DMS53 treated with DMSO at 0.1 percent for 48 hours (cell line): Measurements from ENCODE around the gene AIFM1.
A peak's percentile ranks its signal among the peaks of the same experiment; 100 is the strongest.
"Not testable (repeated sequence)": the region's sequence is repeated elsewhere in the genome, so short reads cannot be mapped to it uniquely, and the experiment has no call there.

ENCODE experiments used
- DNase-seq: peaks from one replicate; lab custom pipeline; 2025; ENCODE audit not compliant: unreplicated experiment; lab: John Stamatoyannopoulos, UW

AIFM1 gene

DNA sequence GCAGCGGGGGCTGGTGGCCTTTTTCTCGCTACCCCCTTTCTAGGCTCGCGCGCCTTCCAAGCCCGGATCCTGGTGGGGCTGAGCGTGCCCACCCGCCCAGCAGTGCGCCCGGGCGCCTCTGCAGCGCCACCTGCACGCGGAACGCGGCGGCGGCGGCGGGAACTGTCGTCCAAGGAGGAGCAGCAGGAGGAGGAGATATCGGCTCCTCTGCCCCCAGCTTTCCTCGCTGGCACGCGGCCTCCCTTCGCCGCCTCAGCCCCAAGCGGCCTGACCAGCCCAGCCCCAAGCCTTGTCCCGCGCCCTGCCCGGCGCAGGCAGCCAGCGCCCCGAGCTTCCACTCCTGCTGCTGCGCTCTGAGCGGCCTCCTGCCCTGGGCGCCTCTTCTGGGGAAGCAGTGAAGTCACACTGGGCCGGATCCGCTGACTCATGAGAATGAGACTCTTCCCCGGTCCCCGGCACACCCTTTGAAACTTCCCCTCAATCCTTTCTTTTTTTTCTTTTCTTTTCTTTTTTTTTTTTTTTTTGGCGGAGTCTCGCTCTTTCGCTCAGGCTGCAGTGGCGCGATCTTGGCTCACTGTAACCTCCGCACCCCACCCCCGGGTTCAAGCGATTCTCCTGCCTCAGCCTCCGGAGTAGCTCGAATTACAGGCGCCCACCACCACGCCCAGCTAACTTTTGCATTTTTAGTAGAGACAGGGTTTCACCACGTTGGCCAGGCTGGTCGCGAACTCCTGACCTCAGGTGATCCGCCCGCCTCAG lies 44.7 kb downstream of the AIFM1 start:
- DNase-seq = peak; percentile 22

DNA sequence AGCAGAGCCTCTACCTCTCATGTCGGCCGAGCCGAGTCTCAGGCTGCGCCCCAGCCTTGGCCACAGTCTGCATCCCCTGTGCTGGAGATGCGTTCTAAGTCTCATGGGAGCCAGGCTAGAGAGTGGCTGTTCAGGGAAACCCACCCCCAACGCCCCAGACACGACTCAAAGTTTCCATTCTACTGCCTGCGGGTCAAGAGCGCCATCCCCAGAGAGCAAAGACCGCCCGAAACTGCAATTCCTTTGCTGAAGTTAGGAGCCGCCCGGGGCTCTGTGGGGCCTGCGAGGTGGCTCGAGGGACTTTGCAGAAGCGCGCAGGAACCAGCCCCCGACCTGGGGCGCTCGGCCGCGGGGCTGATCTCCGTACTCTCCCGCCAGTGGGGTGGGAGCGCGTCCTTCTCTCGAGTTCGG lies 45.3 kb downstream of the AIFM1 start:
- no peak for DNase-seq

DNA sequence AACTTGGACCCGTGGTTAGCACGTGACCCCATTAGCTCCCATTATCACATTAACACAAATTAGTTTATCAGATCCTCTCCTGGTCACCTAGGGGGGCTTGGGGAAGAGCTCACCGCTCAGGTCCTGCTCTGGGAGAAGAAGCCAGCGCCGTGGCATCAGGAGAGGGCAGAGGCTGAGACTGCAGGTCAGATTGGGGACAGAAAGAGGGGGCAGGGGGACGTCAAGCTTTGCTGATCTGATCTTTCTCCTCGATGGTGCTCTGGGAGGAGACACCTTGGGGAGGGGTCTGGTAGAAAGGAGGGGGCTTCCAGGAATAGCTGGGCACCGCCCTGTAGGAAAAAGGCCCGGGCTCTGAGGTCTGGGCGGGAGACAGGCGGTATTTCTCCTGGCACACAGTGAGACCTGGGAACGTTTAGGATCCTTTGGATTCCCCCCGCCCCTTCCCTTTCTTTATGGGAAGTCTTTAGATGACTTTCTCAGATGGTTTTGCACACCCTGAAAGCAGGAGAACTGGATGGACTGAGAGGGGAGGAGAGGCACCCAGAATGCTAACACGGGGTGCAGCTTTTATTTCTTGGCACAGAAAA lies 46.2 kb downstream of the AIFM1 start:
- DNase-seq = no peak

DNA sequence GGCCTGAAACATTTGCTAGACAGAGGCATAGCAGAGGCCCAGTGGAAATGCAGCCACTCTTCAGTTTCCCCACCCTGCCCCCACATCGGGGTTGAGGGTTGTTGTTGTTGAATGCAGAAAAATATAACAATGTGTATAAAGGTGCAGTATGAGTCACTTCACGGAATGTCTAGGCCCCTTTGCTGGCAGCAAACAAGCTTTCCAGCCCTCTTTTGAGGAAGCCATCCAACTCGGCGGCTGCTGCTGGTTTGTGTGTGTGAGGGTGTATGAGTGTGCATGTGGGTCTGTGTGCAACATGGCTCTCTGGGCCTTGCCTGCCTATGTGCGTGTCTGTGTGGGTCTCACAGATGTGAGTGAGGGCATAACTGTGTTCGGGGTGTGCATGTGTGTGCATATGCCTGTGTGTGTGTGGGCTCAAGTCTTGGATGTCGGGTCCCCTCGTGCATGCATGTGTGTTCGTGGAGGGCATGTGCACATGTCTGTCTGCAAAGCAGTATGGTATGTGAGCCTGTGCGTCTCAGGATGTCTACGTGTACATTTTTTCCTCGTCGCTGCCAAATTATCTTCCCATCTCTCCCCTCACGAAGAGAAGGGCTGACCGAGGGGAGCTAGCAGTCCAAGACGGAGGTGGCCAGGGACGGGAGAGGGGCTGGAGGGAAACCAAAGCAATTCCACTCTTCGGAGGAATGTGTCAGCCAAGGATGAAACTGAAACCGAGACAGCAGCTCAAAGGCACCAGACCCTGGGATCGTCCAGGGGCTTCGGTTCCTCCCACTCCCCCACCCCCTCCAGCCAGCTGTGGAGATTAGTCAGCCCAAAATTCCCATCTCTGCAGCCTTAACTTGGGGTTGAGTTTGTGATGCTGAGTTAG lies 47.0 kb downstream of the AIFM1 start:
- peak; percentile 17 for DNase-seq

DNA sequence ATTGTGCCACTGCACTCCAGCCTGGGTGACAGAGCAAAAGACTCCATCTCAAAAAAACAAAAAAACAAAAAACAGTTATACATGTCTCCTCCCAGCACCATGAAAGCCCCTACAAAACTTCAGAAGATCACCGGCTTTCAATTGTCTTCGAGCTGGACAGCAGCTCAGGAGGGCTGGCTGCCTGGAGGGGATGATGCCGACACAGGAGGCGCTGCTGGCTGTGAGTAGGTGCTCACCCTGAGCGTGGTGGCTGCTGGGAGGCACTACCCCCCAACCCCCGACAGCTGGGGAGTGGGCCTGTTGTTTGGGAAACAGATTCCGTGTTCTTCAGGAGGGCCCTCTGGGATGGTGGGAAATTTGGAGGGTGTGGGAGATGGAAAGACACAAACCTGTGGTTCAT lies 48.5 kb downstream of the AIFM1 start:
- DNase-seq = no peak

DNA sequence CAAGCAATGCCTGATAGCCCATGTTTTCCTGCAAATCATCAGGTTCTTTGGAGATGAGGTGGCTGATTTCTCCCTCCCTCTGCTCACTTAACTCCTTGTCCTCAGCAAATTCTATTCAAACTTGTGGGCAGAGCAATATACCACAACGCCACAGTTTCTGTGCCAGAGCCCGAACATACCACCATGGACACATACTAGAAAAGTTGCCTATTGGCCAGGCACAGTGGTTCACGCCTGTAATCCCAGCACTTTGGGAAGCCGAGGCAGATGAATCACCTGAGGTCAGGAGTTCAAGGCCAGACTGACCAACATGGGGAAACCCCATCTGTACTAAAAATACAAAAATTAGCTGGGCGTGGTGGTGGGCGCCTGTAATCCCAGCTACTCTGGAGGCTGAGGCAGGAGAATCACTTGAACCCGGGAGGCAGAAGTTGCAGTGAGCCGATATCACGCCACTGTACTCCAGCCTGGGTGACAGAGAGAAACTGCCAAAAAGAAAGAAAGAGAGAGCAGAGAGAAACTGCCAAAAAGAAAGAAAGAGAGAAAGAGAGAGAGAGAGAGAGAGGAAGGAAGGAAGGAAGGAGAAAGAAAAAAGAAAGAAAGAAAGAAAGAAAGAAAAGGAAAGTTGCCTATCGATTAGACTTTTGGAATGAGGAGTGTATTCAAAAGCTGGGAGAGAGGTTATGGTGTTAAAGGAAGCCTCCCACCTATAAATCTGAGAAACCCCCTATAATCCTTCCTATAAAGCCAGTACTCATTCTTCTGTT lies 50.3 kb downstream of the AIFM1 start:
- DNase-seq = not testable (repeated sequence)

DNA sequence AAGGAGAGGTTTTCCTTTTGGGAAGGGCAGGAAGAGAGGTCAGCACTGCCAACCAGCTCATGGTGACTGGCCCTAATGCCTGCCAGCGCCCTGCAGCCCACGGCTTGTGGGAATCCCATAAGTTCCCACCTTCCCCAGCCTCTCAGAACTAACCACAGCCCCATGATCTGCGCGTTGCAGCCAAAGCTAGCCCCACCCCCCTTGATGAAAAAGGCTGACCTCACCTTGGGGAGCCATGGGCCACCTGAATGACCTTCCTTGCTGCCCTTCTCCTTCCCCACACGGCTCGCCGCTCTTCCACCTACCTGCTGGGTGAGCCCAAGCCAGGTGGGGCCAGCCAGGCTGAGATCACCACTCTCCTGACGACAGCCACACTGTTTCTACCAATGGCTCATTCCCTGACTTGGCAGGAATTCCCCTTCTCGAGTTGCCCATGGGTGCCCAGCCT lies 51.5 kb downstream of the AIFM1 start:
- DNase-seq = no peak

DNA sequence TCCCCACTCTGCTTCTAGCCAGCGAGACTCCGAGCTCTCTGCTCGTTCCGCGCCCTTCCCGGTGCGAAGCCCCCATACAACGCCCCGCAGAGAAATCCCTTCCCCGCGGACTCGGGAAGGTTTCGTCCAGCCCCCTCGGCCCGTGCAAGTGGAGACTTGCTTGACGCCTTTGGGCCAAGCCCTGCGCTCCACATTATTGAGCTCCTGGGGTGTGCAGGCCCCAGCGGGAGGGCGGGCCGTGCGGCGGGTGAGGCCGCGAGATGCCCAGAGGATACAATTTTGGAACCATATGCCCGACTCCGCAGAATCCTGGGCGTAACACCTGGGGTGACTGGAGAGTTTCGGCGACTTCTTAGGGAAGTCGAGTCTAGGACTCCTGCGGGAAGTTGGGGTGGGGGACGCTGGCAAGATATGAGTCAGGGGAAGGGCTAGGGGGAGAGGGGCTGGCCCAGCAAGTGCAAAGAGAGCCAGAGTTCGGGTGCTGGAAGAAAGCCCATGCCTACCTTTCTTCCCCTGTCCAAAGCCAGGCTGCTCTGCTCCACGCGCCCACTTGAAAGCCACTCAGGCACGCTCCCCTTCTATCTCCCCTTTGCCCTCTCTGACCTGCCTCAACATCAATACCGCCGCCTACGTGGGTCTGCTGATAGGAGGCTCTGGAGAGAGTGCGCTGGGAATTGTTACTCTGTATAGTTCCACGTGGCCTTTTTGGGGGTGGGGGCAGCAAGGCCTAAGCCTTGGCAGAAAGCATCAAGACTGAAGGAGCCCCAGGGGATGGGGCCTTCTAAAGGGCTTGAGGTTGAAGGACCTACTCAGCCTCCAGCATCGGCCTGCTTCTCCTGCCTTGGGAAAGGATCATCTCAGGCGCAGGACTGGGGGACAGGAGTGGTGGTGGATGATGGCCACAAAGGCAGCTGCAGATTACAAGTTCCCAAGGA lies 54.2 kb downstream of the AIFM1 start:
- no peak for DNase-seq

DNA sequence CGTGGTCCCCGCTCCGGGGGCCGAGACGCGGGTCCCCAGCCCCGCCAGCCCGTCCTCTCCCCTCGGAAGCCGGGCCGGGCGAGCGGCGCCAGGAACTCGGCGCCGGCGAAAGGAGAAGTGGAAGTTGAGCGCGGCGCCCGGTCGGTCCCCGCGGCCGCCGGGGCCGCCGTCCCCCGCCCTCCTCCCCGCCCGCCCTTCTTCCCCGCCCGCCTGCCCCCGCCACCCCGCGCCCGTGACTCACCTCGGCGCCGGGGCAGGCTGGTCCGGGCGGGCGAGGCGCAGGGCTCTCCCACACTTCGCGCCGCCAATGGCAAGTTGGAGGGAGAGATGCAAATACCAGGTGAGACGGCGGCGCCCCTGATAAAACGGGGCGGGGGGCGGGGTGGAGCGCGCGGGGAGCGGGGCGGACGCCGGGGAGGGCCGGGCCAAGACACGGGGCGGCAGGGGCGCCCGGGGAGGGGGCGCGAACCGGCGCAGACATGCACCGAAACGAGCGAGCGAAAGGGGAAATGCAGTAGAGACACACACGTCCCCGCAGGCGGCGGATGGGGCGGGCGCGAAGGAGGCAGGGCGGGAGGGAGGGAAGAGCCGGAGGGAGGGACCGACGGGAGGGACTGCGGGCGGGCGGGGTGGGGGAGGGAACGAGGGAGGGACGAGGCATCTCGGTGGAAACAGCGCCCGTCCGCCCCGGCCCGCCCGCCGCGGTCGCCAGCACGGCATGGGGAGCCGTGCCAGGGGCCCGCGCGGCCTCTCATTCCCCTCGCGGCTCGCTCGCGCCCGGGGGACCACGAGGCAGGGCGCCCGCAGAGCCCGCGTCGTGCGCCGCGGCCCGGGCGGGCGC lies 55.0 kb downstream of the AIFM1 start, which contains the start of gene ELF4:
ELF4 (minus strand) TSS at position 119 of the 841 bp plus-strand sequence. CDS start 29,167 bp downstream, outside the sequence.
- DNase-seq = no peak

DNA sequence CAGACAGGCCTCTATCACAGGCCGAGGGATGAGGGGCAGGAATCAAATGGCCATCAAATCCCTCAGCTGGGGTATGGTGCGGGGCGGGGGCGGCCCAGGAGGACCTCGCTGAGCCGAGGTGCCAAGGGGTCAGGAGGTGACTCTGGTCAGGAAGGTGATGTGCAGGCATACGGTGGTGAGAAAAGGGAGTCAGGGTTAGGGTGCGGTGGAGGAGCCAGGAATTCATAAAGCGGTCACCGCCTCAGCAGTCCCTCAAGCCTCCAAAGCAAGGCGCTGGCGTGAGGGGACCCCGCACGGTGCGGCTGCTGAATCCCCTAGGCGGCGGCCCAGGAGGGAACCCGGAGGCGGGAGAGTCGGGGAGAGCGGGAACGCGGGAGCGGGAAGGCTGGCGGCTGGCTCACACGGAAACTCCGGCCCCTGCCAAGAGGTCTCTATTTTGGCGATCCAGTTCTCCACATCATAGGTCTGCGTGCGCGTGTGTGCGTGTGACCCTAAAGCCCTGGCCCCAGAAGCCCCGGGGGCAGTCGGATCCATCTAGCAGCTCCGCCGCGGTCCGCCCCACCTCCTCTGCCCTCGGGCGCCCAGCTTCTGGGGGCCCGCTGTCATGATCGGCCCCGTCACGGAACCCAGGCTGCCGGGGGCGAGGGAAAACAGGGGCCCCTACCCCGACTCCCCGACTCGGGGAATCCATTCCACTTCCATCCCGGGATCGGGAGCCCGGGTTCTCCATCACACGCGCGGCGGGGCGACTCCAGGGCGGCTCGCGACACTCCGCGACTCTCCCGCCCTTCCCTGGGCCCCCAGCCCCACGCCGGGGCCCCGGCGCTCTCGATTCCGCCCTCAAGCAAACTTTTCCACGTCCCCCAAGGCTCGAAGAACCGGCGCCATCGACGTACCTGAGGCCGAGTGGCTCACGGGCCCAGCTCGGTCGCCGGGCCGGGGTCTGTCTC lies 55.9 kb downstream of the AIFM1 start:
- no peak for DNase-seq

DNA sequence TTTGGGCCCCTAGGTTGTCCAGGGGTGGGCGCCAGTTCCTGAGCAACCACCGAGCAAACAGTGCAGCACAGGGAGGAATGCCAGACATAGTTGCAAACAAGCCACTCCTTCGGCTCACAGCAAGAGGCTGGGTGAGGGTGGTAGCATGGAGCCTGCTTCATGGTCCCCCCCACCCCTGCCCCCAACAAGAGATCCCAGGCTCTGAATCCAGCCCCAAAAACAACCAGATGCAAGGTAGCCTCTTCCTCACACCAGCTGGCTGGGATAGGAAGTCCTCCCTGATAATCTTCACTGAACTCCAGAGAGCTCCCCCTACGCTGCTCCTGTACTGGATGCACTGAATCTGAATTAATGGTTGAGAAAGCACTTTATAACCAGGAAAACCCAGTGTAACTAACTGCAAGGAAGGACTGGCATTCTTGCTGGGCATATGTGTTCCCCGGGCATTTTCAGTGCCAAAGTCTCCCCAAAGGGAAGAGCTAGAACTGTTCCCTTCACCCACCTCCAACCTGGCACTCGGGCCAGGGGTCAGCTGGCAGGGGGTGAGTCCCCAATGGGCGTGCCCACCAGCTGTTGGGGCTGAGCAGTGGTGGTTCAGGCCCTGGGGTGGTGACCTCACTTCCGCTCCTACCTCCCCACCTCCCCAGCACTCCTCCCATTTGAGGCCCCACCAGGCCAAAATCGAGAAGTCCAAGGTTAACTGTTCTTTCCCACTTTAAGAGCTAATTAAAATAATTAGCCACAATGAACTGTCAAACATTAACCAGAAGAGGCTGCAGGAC lies 56.8 kb downstream of the AIFM1 start:
- DNase-seq = no peak

DNA sequence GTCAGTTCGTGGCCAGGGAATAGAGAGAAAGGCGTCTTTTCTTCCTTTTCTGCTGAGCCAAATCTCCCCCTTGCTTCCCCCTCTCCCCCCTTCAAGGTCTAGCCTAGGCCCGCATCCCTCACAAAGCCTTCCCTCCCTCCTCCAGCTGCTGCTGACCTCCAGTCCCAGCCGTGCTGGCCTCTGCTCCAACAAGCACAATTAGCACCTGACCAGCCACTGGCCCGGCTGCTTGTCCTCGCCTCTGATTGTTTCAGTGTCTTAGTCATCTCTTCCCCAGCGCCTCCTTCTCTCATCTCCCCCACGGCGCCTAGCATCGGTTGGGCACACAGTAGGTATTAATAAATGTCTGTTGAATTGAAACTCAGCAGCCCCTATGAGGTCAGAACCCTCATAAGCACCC lies 59.6 kb downstream of the AIFM1 start:
- no peak for DNase-seq

DNA sequence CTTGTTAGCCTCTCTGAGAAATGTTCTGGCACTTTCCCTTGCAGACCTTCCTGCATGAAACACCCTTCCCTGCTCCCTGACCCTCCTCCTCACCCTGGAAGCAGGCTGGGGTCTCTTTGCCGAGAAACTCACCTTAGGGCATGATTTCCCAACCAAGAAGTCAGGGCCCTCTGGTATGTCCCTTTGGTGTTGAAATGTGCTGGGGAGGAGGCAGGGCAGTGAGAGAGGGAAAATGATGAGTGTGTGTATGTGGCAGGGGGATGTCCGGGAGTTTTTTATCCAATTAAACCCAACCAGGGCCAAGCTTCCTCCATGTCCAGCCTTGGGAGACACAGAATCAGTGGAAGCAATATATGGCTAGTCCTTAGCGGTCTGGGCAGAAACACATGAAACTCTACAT lies 60.4 kb downstream of the AIFM1 start:
- no peak for DNase-seq

DNA sequence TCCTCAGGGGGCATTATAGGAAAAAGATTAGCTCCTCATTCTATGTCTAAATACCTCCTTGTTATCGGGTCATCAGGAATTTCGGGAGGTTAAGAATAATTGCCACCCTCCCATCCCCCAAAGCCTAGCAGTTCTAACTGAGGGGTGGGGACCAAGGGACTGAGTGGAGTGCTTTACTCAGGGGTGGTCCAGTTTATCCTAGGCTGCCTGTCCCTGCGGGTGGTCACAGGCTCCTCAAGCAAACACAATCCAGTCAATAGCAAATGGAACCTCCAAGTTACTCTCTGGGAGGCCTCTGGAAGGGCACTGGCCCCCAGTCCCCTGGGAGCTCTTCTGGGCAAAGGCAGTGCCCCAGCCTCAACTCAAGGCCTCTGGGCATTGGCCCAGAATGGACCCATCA lies 62.0 kb downstream of the AIFM1 start:
- DNase-seq = no peak

DNA sequence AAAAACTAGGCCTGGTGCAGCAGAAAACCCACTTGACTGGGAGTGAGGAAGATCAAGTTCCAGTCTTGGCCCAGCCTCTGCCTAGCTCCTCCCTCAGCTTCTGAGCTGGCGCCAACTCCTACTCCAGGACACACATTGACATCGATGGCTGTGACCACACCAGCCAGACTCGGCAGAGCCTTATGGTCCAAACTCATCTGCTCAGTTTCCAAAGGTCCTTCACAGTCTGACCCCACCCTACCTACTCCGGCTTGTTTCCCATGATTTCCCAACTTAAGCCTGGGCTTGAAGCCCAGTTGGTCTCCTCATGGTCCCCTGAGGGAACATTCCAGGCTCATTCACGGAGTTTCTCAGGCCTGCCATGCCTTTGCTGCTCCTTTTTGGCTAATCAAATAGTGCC lies 65.5 kb downstream of the AIFM1 start:
- DNase-seq = no peak

DNA sequence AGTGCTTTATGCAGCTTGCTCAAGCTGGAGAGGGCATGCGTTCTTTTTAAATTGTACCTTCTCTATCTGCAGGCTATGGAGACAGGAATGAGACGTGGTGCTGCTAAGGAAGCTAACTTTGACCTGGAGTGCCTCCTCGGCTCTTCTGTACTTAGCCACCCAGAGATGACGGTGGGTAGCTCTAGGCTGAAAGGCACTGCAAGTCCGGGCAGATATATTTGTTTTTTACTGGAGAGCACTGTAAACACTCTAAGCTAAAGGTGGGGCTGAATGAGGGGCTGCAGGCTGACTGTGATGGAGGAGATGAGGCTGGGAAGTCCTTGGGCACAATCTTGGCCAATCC lies 67.5 kb downstream of the AIFM1 start:
- DNase-seq = no peak

DNA sequence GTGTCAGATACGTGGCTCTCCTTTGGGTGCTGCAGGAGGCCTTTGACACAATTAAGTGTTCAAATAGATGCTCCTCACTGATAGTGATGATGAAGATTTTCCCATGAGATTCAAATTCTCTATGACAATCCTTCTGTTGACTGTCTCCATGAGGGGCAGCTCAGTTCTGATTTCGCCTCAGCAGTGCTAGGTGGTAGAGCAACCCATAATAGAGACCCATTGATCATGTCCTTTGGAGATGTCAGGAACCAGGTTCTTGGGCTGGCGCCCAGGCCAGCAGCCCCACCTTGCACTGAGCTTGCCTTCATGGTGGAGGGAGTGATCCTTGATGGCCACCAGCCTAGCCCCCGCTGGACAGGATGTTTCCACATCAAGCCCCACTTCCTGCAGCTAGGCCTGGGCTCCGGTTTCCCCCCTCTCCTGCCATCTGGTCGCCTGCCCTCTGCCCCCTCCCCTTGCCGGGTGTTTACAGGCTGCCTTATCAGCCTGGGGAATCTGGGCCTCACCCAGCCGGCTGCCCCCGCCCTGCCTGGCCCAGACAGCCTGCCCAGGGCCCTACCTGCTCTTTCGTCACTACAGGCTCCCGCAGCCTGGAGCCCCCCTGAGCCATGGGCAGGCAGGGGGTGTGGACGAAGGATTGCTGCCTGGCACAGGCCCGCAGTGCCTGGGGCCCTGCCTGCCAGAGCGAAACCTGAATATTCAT lies 68.0 kb downstream of the AIFM1 start:
- DNase-seq = no peak
